CD4-positive, alpha-beta T cell (primary cell): ENCODE measurements around the gene GALNT1. TPM values are rescaled to one million over a fixed set of nuclear protein-coding genes. Genes with fewer than 3 reads are reported as not detected.

Experiments used
- ATAC-seq: fragments of 200-7000 bp; cut with Tn5 transposase; one replicate; pipeline ENCODE4 v1.10.0; 2022; ENCODE audit warnings: mild to moderate bottlenecking; ENCODE audit not compliant: poor library complexity
- CTCF ChIA-PET: fragments of 350-600 bp; sonication (Branson Sonifier 250); formaldehyde crosslinking; loops from one replicate; lab custom pipeline; 2021; ENCODE audit warnings: antibody characterized with exemption, inconsistent platforms; lab: Charles Lee
- POLR2A ChIA-PET: fragments of 350-600 bp; sonication (Branson Sonifier 250); formaldehyde crosslinking; loops from one replicate; lab custom pipeline; 2021; ENCODE audit warnings: antibody characterized with exemption, inconsistent platforms; lab: Charles Lee
- DNase-seq, 14 experiments: peaks; one replicate each; pipeline ENCODE4 v3.0.0-alpha.2; 2013 to 2020; ENCODE audit warnings: mixed read lengths in 2 of 14
- H3K27ac ChIP-seq, 2 donors: one replicate each; pipeline versions ENCODE4 v1.5.1 to v1.7.0; 2013; ENCODE audit warnings: low read length in 2 of 2, low read depth in 1 of 2, mild to moderate bottlenecking in 1 of 2
- H3K27me3 ChIP-seq, 2 experiments: 1 replicate in 1 of 2; 2 replicates in 1 of 2; pipeline versions ENCODE4 v1.6.1 to v1.7.0; 2013; ENCODE audit warnings: low read length in 2 of 2, control low read depth in 1 of 2, mild to moderate bottlenecking in 1 of 2, moderate library complexity in 1 of 2; ENCODE audit not compliant: insufficient read depth in 2 of 2, control insufficient read depth in 1 of 2
- H3K36me3 ChIP-seq: one replicate; pipeline ENCODE4 v1.6.1; 2013; ENCODE audit warnings: low read length, control low read depth; ENCODE audit not compliant: insufficient read depth
- H3K4me1 ChIP-seq: one replicate; pipeline ENCODE4 v1.6.1; 2013; ENCODE audit warnings: low read length, control low read depth; ENCODE audit not compliant: insufficient read depth
- H3K4me3 ChIP-seq: one replicate; pipeline ENCODE4 v1.5.1; 2013; ENCODE audit warnings: mild to moderate bottlenecking, low read length, moderate library complexity
- H3K9me3 ChIP-seq, 2 experiments: 1 replicate in 1 of 2; 2 replicates in 1 of 2; pipeline versions ENCODE4 v1.6.1 to v1.7.0; 2013; ENCODE audit warnings: low read length in 2 of 2, mild to moderate bottlenecking in 2 of 2, control low read depth in 1 of 2, moderate library complexity in 1 of 2; ENCODE audit not compliant: control insufficient read depth in 1 of 2, insufficient read depth in 1 of 2
- H3K27ac Mint-ChIP-seq: one replicate; pipeline ENCODE4 v1.8.0; 2020; ENCODE audit warnings: mixed read lengths
- H3K27me3 Mint-ChIP-seq: one replicate; pipeline ENCODE4 v1.8.0; 2021; ENCODE audit warnings: mixed read lengths
- H3K36me3 Mint-ChIP-seq: one replicate; pipeline ENCODE4 v1.8.0; 2021; ENCODE audit warnings: low read depth, mixed read lengths
- H3K4me1 Mint-ChIP-seq: one replicate; pipeline ENCODE4 v1.8.0; 2021; ENCODE audit warnings: low read depth, mixed read lengths
- H3K4me3 Mint-ChIP-seq: one replicate; pipeline ENCODE4 v1.8.0; 2020; ENCODE audit warnings: mild to moderate bottlenecking, mixed read lengths
- H3K9me3 Mint-ChIP-seq: one replicate; pipeline ENCODE4 v1.8.0; 2020; ENCODE audit warnings: mixed read lengths
- intact Hi-C, 2 experiments: fragments of 100-400 bp; cut with DNase I in 1 of 2; cut with micrococcal nuclease in 1 of 2; formaldehyde crosslinking; loops; one replicate each; pipeline versions ENCODE4 v1.15.1 to v1.9.0; 2023 to 2025; cut with DNase I, micrococcal nuclease
- total RNA-seq, 174 experiments: library from RNA in 2 of 174; stranded (reverse) in 2 of 174; gene quantifications; one replicate each; pipeline ENCODE4 v1.2.3 and lab custom pipeline; 2021 to 2026
- TF ChIP-seq, protein P1 (sequence below): fragments of 200-600 bp; IDR thresholded peaks from one replicate; pipeline ENCODE4 v1.8.0; 2022; ENCODE audit warnings: antibody characterized with exemption, mild to moderate bottlenecking

GALNT1 gene
- total RNA-seq, 2 experiments from 2014 or later = 16.1 to 17.9 TPM

DNA sequence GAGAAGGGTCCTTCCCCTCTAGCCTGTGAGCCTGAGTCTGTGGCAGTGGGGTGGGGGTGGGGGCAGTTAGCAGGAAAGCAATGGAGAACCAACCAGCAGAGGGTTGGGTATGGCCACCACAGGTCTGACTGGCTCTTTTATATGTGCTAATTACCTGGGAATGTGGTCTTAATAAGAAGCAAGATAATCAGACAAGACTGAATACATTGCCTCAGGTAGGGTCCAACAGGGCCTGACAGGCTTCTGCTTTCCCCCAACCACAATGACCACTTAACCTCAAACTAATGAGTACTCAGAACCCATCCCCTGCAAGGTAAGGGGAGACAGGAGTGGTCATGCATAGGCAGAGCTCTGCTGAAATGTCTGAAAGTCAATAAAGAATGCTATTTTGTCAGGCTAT lies 39.2 kb upstream of the GALNT1 start:
- H3K36me3 Mint-ChIP-seq = no peaks in the 10 kb centered on the region
- Histone ChIP-seq H3K4me1 (no peaks in the 10 kb centered on the region), H3K27ac (no peak overlapping the region), H3K4me3 (no peak overlapping the region), H3K27me3 (peaks cover 0 to 4% of the 10 kb centered on the region in 2 experiments), H3K9me3 (no peaks in the 10 kb centered on the region), H3K36me3 (no peaks in the 10 kb centered on the region)
- peaks cover 7% of the 10 kb centered on the region for H3K27me3 Mint-ChIP-seq
- TF ChIP-seq, protein P1, sequence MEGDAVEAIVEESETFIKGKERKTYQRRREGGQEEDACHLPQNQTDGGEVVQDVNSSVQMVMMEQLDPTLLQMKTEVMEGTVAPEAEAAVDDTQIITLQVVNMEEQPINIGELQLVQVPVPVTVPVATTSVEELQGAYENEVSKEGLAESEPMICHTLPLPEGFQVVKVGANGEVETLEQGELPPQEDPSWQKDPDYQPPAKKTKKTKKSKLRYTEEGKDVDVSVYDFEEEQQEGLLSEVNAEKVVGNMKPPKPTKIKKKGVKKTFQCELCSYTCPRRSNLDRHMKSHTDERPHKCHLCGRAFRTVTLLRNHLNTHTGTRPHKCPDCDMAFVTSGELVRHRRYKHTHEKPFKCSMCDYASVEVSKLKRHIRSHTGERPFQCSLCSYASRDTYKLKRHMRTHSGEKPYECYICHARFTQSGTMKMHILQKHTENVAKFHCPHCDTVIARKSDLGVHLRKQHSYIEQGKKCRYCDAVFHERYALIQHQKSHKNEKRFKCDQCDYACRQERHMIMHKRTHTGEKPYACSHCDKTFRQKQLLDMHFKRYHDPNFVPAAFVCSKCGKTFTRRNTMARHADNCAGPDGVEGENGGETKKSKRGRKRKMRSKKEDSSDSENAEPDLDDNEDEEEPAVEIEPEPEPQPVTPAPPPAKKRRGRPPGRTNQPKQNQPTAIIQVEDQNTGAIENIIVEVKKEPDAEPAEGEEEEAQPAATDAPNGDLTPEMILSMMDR = no peak
- CTCF ChIA-PET = no interaction called here
- peaks cover 2% of the 10 kb centered on the region for H3K9me3 Mint-ChIP-seq
- ATAC-seq = no peak
- H3K4me1 Mint-ChIP-seq = no peaks in the 10 kb centered on the region
- POLR2A ChIA-PET = no interaction called here
- H3K4me3 Mint-ChIP-seq = no peak overlapping the region
- DNase-seq = no peak
- intact Hi-C loops = no loop called here
- H3K27ac Mint-ChIP-seq = no peak overlapping the region

GRCh38 chr18:35547008-35547605 lies 34.4 kb upstream of the GALNT1 start:
- Histone ChIP-seq H3K36me3 (no peaks in the 10 kb centered on the region), H3K9me3 (no peaks in the 10 kb centered on the region), H3K4me1 (no peaks in the 10 kb centered on the region), H3K27ac (no peak overlapping the region), H3K27me3 (peaks cover 0 to 4% of the 10 kb centered on the region in 2 experiments), H3K4me3 (no peak overlapping the region)
- ATAC-seq (no peak), DNase-seq (no peak)
- no peak overlapping the region for H3K4me3 Mint-ChIP-seq
- TF ChIP-seq, protein P1 = no peak
- peaks cover 2% of the 10 kb centered on the region for H3K9me3 Mint-ChIP-seq
- no peaks in the 10 kb centered on the region for H3K36me3 Mint-ChIP-seq
- ChIA-PET CTCF (no interaction called here), POLR2A (no interaction called here)
- no peak overlapping the region for H3K27ac Mint-ChIP-seq
- no peaks in the 10 kb centered on the region for H3K4me1 Mint-ChIP-seq
- intact Hi-C loops = no loop called here
- H3K27me3 Mint-ChIP-seq = peaks cover 7% of the 10 kb centered on the region

DNA sequence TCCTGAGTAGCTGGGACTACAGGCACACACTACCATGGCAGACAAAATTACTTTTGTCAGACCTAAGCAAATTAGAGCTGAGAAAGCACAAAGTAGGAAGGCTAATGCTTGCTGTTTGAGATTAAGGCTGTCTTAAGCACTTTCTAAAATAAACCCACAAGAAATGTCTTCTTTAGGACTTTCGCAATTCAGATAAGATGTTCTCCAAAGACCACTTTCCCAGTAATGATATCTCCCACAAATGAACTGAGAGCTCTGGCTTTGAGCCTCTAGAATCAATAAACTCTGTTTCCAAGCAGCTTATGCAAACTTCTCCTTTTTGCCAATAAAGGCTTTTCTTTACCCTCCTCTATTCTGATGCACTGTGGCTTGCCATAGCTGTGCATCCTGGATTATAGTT lies 32.0 kb upstream of the GALNT1 start:
- ChIA-PET POLR2A (no interaction called here), CTCF (no interaction called here)
- intact Hi-C loops = no loop called here
- DNase-seq = no peak
- Mint-ChIP-seq H3K4me3 (no peak overlapping the region), H3K36me3 (no peaks in the 10 kb centered on the region), H3K4me1 (no peaks in the 10 kb centered on the region), H3K9me3 (no peaks in the 10 kb centered on the region), H3K27ac (no peak overlapping the region), H3K27me3 (peaks cover 7% of the 10 kb centered on the region)
- ATAC-seq = no peak
- H3K4me3 ChIP-seq = no peak overlapping the region
- no peaks in the 10 kb centered on the region for H3K36me3 ChIP-seq
- H3K27me3 ChIP-seq = peaks cover 0 to 4% of the 10 kb centered on the region in 2 experiments
- no peaks in the 10 kb centered on the region for H3K4me1 ChIP-seq
- H3K9me3 ChIP-seq = no peaks in the 10 kb centered on the region
- TF ChIP-seq, protein P1 = no peak
- no peak overlapping the region for H3K27ac ChIP-seq
